Measurements from ENCODE around the gene DOCK2. TPM values are rescaled to one million over a fixed set of nuclear protein-coding genes. Genes with fewer than 3 reads are reported as not detected.

The DOCK2 gene
- polyA plus RNA-seq, 2 of the 4 experiments (the other 2 are of a cell fraction) = 2.1 to 4.6 TPM

DNA sequence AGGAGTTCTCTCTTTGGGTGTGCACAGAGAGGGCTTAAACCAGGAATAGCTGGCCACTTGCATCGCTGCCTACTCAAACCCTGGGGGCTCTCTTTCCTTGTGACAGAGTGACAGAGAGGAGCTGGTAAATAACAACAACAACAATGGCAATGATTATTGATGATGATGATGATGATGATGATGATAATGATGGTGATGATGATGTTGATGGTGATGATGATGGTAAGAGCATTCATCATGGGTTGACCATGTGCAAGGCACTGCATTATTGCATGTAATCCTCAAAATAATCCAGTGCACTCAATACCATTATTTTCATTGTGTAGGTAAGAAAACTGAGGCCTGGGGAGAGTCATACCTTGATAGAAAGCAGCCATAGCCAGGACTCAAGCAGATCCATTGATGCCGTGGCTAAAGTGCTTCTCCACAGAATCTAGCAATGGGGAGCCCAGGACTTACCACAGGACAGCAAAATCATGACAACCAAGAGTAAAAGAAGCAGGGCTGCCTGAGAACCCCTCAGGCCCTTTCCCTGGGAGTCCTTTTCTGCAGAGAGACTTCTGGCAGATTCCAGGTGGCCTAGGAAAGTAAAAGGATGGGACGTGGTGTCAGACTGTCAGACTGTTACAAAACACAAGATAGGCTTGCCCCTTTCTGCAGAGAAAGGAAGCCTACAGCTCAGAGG is 473.5 kb downstream of the DOCK2 start:
- H3K4me3 ChIP-seq = no peak overlapping the region
- no peaks in the 10 kb centered on the region for H3K9me3 ChIP-seq
- H3K4me1 ChIP-seq = no peaks in the 10 kb centered on the region
- WGBS (ENCODE audit: missing lambda C conversion rate) = 75% methylated on average over 3 of the region's 3 CpGs
- TF ChIP-seq FOSL2 (IDR thresholded peaks at IDR 0.05) = no peak
- TF ChIP-seq FOSL2 (CRISPR knock-in tag; IDR thresholded peaks at IDR 0.05) = no peak
- TF ChIP-seq, protein P1, sequence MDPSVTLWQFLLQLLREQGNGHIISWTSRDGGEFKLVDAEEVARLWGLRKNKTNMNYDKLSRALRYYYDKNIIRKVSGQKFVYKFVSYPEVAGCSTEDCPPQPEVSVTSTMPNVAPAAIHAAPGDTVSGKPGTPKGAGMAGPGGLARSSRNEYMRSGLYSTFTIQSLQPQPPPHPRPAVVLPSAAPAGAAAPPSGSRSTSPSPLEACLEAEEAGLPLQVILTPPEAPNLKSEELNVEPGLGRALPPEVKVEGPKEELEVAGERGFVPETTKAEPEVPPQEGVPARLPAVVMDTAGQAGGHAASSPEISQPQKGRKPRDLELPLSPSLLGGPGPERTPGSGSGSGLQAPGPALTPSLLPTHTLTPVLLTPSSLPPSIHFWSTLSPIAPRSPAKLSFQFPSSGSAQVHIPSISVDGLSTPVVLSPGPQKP (IDR thresholded peaks at IDR 0.05; ENCODE audit: low read depth, low read length) = no peak
- no peak for TF ChIP-seq CBX2 (IDR thresholded peaks at IDR 0.05; ENCODE audit: borderline replicate concordance, low read depth)
- TF ChIP-seq CHD2 (IDR thresholded peaks at IDR 0.05; ENCODE audit: low read length, partially characterized antibody) = no peak
- TF ChIP-seq KDM1A (IDR thresholded peaks at IDR 0.05; ENCODE audit: low read depth) = no peak
- no peak for TF ChIP-seq POLR2AphosphoS2 (conservative IDR thresholded peaks at IDR 0.05; ENCODE audit: low read length)
- TF ChIP-seq KDM5A (IDR thresholded peaks at IDR 0.05) = no peak
- TF ChIP-seq ZFP36 (IDR thresholded peaks at IDR 0.05; ENCODE audit: borderline replicate concordance, partially characterized antibody) = no peak
- no peak for ATAC-seq
- no peak overlapping the region for H3K4me2 ChIP-seq
- ChIA-PET CTCF (interaction anchor here (1.3 to 33.1 kb wide), 5 partner anchors 10 to 409 kb away, joined by 3 to 691 read pairs (median 5); no protein-coding TSS in a partner anchor), POLR2A (no interaction called here)
- DNase-seq (ENCODE audit: low read depth in 1 of 2, low spot score in 1 of 2) = no peak
- no peak overlapping the region for H3K27ac ChIP-seq
- FAIRE-seq = no peak

DNA sequence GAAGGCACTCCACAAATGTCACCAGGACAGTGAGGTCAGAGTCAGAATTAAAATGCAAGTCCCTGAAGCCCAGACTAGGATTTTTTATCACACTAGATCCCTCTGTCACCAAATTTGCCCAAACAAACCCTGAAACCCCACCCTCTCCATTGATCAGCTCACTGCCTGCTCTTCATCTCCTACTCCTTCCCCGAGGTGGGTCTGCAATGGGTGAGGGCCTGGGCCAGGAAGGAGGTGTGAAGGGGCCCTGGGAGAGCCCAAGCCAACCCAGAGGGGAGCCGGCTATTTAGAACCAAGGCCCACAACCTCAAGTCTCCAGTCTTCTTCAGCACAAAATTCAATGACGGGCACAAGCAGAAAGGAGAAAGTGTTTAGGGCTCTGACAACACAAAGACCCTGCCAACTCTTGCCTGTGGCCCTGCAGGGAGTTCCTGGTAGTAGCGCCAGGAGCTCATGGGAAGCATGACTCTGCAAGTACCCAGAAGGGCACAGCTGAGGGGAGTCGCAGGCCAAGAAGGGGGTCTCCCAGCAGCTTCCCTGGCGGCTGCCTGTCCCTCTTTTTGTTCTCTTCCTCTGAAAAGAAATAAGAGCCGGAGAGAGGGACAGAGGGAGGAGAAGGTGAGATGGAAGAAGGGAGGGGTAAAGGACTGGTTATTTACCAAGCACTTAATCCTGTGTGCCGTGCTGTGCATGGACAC is 474.2 kb downstream of the DOCK2 start:
- ChIA-PET POLR2A (no interaction called here), CTCF (interaction anchor here (1.3 to 33.1 kb wide), 4 partner anchors 10 to 105 kb away, joined by 4 to 691 read pairs (median 34); no protein-coding TSS in a partner anchor)
- ATAC-seq (no peak), DNase-seq (ENCODE audit: low read depth in 1 of 2, low spot score in 1 of 2) (no peak), FAIRE-seq (no peak)
- no peak overlapping the region for H3K4me3 ChIP-seq
- H3K27ac ChIP-seq = no peak overlapping the region
- H3K4me1 ChIP-seq = no peaks in the 10 kb centered on the region
- no peaks in the 10 kb centered on the region for H3K9me3 ChIP-seq
- WGBS (ENCODE audit: missing lambda C conversion rate) = 61% methylated on average over 7 of the region's 8 CpGs
- TF ChIP-seq HOXB5 (CRISPR knock-in tag; IDR thresholded peaks at IDR 0.05) = no peak
- no peak for TF ChIP-seq CBX8 (IDR thresholded peaks at IDR 0.05)
- TF ChIP-seq RCOR1 (IDR thresholded peaks at IDR 0.05; ENCODE audit: low read depth, low read length) = no peak
- TF ChIP-seq RAD21 (conservative IDR thresholded peaks at IDR 0.05 in 1 of 2, IDR thresholded peaks at IDR 0.05 in 1 of 2) = no peak
- TF ChIP-seq SREBF2 (IDR thresholded peaks at IDR 0.05) = no peak
- no peak for TF ChIP-seq HES2 (IDR thresholded peaks at IDR 0.05)
- TF ChIP-seq, protein P2, sequence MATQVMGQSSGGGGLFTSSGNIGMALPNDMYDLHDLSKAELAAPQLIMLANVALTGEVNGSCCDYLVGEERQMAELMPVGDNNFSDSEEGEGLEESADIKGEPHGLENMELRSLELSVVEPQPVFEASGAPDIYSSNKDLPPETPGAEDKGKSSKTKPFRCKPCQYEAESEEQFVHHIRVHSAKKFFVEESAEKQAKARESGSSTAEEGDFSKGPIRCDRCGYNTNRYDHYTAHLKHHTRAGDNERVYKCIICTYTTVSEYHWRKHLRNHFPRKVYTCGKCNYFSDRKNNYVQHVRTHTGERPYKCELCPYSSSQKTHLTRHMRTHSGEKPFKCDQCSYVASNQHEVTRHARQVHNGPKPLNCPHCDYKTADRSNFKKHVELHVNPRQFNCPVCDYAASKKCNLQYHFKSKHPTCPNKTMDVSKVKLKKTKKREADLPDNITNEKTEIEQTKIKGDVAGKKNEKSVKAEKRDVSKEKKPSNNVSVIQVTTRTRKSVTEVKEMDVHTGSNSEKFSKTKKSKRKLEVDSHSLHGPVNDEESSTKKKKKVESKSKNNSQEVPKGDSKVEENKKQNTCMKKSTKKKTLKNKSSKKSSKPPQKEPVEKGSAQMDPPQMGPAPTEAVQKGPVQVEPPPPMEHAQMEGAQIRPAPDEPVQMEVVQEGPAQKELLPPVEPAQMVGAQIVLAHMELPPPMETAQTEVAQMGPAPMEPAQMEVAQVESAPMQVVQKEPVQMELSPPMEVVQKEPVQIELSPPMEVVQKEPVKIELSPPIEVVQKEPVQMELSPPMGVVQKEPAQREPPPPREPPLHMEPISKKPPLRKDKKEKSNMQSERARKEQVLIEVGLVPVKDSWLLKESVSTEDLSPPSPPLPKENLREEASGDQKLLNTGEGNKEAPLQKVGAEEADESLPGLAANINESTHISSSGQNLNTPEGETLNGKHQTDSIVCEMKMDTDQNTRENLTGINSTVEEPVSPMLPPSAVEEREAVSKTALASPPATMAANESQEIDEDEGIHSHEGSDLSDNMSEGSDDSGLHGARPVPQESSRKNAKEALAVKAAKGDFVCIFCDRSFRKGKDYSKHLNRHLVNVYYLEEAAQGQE (IDR thresholded peaks at IDR 0.05) = no peak
- TF ChIP-seq NPAS2 (CRISPR knock-in tag; IDR thresholded peaks at IDR 0.05; ENCODE audit: borderline replicate concordance) = no peak
- no peak for TF ChIP-seq MAFK (IDR thresholded peaks at IDR 0.05; ENCODE audit: partially characterized antibody)
- TF ChIP-seq EHF (CRISPR knock-in tag; IDR thresholded peaks at IDR 0.05) = no peak
- no peak for TF ChIP-seq CEBPB (IDR thresholded peaks at IDR 0.05)
- no peak for TF ChIP-seq HEYL (CRISPR knock-in tag; IDR thresholded peaks at IDR 0.05)
- TF ChIP-seq CHD2 (IDR thresholded peaks at IDR 0.05; ENCODE audit: low read length, partially characterized antibody) = no peak
- TF ChIP-seq JUNB (IDR thresholded peaks at IDR 0.05) = no peak
- no peak for TF ChIP-seq NFE2L2 (conservative IDR thresholded peaks at IDR 0.05; ENCODE audit: low read length)
- TF ChIP-seq HDAC2 (IDR thresholded peaks at IDR 0.05) = no peak
- TF ChIP-seq USF2 (IDR thresholded peaks at IDR 0.05) = no peak
- TF ChIP-seq TFCP2L1 (CRISPR knock-in tag; IDR thresholded peaks at IDR 0.05) = no peak
- TF ChIP-seq, protein P3, sequence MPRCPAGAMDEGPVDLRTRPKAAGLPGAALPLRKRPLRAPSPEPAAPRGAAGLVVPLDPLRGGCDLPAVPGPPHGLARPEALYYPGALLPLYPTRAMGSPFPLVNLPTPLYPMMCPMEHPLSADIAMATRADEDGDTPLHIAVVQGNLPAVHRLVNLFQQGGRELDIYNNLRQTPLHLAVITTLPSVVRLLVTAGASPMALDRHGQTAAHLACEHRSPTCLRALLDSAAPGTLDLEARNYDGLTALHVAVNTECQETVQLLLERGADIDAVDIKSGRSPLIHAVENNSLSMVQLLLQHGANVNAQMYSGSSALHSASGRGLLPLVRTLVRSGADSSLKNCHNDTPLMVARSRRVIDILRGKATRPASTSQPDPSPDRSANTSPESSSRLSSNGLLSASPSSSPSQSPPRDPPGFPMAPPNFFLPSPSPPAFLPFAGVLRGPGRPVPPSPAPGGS (IDR thresholded peaks at IDR 0.05) = no peak
- H3K4me2 ChIP-seq = no peak overlapping the region

All from A549 (cell line).